ENCODE results near the gene TTC34. TPM values are rescaled to one million over a fixed set of nuclear protein-coding genes. Genes with fewer than 3 reads are reported as not detected.
"Not testable (repeated sequence)": the region's sequence is repeated elsewhere in the genome, so short reads cannot be mapped to it uniquely, and the experiment has no call there.

The TTC34 gene
- total and polyA plus RNA-seq, 9 of the 15 experiments (the other 6 are each of a cell fraction or from before 2014, with no cell fraction given): 0.03 to 0.38 (median 0.05) TPM; not detected in 2

DNA sequence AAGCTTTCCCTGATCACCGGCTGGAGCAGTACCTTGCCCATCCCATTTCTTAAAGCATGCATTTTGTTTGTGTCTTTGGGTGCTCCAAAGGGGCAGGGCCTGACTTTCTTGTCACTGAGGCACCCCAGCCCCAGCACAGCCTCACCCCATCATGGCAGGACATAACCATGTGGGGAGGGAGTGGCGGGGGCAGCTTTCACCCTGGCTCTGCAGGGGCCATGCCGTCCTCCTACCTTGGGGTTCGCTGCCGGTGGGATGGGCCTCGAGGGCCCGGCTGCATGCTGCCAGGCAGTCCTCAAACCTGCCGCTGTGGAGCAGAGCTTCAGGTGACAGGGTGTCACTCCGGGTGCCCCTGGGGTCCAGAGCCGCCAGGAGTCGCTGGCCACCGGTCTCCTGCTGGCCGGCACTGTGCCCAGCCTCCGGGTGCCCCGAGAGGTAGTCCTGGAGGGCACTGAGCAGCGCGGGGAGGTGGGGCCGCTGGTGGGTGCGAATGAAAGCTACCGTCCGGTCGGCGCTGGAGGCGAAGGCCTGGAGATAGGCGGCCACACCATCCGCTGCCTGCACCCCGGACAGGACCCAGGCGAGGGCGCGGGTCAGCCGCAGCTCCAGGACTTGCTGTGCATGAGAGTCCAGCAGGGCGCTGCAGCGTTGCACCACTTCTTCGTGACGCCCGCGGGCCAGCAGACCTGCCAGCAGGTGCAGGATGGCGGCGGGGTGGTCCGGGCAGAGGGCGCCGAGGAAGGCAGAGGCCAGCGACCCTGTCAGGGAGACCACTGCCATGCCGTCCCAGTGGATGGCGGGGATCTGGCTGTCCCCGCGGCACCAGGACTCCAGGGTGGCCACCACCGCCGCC lies 1.5 kb downstream of the TTC34 start:
- Histone ChIP-seq H3K9ac (ENCODE audit: insufficient read depth in 1 of 2, low read depth in 2 of 2, low read length in 2 of 2) (no peak overlapping the region), H3K79me2 (ENCODE audit: control insufficient read depth, insufficient read depth, low read length) (no peaks in the 10 kb centered on the region), H3K27ac (ENCODE audit: extremely low read depth, low read depth, low read length) (no peak overlapping the region), H3K9me1 (ENCODE audit: control insufficient read depth, insufficient read depth, low read length) (no peaks in the 10 kb centered on the region), H3K9me3 (replicated peaks; ENCODE audit: control insufficient read depth, insufficient read depth, low read depth, low read length) (no peaks in the 10 kb centered on the region), H3K4me3 (no peak overlapping the region), H3K4me1 (replicated peaks in 1 of 2; ENCODE audit: control insufficient read depth in 2 of 2, insufficient read depth in 2 of 2, low read length in 2 of 2) (peaks cover 0 to 34% of the 10 kb centered on the region in 2 experiments; a peak in 1 of 5 replicates), H3K27me3 (ENCODE audit: control insufficient read depth in 2 of 2, insufficient read depth in 2 of 2, low read length in 2 of 2) (peaks cover 0 to 15% of the 10 kb centered on the region in 2 experiments; a peak in 1 of 5 replicates), H3K36me3 (ENCODE audit: control insufficient read depth, insufficient read depth, low read length) (no peaks in the 10 kb centered on the region), H2AFZ (ENCODE audit: low read depth, low read length) (no peak overlapping the region), H3K4me2 (ENCODE audit: insufficient read depth, low read length) (no peak overlapping the region), H4K20me1 (replicated peaks; ENCODE audit: control insufficient read depth, insufficient read depth, low read length) (no peaks in the 10 kb centered on the region; the same call in 1 of the 2 replicates)
- FAIRE-seq (no peak), ATAC-seq (no peak), DNase-seq (ENCODE audit: extremely low read depth in 1 of 4, low spot score in 3 of 4) (no peak)
- BruUV-seq (replicated peaks): no TSS peak
- TF ChIP-seq ZC3H11A (IDR thresholded peaks at IDR 0.05; ENCODE audit: low read depth, low read length) (no peak), C11orf30 (IDR thresholded peaks at IDR 0.05; ENCODE audit: low read depth) (no peak), ZEB2 (IDR thresholded peaks at IDR 0.05) (no peak), HMGN3 (IDR thresholded peaks at IDR 0.05; ENCODE audit: borderline replicate concordance, extremely low read depth, insufficient read length, low read depth, low read length) (no peak)
- intact Hi-C loops (cut with micrococcal nuclease): no loop called here
- POLR2A ChIA-PET: interaction anchor here (0.5 to 1.0 kb wide), 5 partner anchors 13 to 379 kb away, joined by 3 read pairs; no protein-coding TSS in a partner anchor
- in situ Hi-C loops (cut with MboI): loop anchor here (5.0 kb wide), 2 partner anchors 378 to 693 kb away; no protein-coding TSS in a partner anchor
- 7% methylated on average over 41 of the region's 49 CpGs for WGBS (ENCODE audit: insufficient coverage, low coverage, missing lambda C conversion rate)
- CTCF ChIA-PET (ENCODE audit: low intra/inter-chr PET ratio): no interaction called here

DNA sequence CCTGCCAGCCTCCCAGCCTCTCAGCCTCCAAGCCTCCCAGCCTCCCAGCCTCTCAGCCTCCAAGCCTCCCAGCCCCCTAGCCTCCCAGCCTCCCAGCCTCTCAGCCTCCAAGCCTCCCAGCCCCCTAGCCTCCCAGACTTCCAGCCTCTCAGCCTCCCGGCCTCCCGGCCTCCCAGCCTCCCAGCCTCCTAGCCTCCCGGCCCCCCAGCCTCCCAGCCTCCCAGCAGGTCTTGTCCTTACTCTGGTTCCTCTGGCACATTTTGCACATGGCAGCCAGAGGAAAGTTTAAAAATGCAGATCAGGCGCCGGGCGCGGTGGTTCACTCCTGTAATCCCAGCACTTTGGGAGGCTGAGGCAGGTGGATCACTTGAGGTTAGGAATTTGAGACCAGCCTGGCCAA lies 2.5 kb downstream of the TTC34 start:
- FAIRE-seq; H4K20me1 ChIP-seq (replicated peaks; ENCODE audit: control insufficient read depth, insufficient read depth, low read length); H3K27ac ChIP-seq (ENCODE audit: extremely low read depth, low read depth, low read length); H3K4me3 ChIP-seq; ATAC-seq; H2AFZ ChIP-seq (ENCODE audit: low read depth, low read length); intact Hi-C loops (cut with micrococcal nuclease); DNase-seq (ENCODE audit: extremely low read depth in 1 of 4, low spot score in 3 of 4); H3K79me2 ChIP-seq (ENCODE audit: control insufficient read depth, insufficient read depth, low read length); BruUV-seq (replicated peaks); CTCF ChIA-PET (ENCODE audit: low intra/inter-chr PET ratio); H3K4me2 ChIP-seq (ENCODE audit: insufficient read depth, low read length); H3K36me3 ChIP-seq (ENCODE audit: control insufficient read depth, insufficient read depth, low read length); H3K9me1 ChIP-seq (ENCODE audit: control insufficient read depth, insufficient read depth, low read length); H3K9me3 ChIP-seq (replicated peaks; ENCODE audit: control insufficient read depth, insufficient read depth, low read depth, low read length); H3K9ac ChIP-seq (ENCODE audit: insufficient read depth in 1 of 2, low read depth in 2 of 2, low read length in 2 of 2): not testable (repeated sequence)
- Histone ChIP-seq H3K4me1 (replicated peaks in 1 of 2; ENCODE audit: control insufficient read depth in 2 of 2, insufficient read depth in 2 of 2, low read length in 2 of 2) (peaks cover 0 to 34% of the 10 kb centered on the region in 2 experiments; a peak in 1 of 5 replicates), H3K27me3 (ENCODE audit: control insufficient read depth in 2 of 2, insufficient read depth in 2 of 2, low read length in 2 of 2) (peaks cover 0 to 14% of the 10 kb centered on the region in 2 experiments; a peak in 1 of 5 replicates)
- POLR2A ChIA-PET: interaction anchor here (0.5 kb wide), 1 partner anchor 96 kb away, joined by 3 read pairs; no protein-coding TSS in a partner anchor
- in situ Hi-C loops (cut with MboI): loop anchor here (5.0 kb wide), 2 partner anchors 377 to 692 kb away; no protein-coding TSS in a partner anchor
- WGBS (ENCODE audit: insufficient coverage, low coverage, missing lambda C conversion rate): 15% methylated on average over 6 of the region's 7 CpGs
